Heart right ventricle (tissue), 16 donors: ENCODE data around the gene KIF3B. TPM values are rescaled to one million over a fixed set of nuclear protein-coding genes. Genes with fewer than 3 reads are reported as not detected.

Experiments
- ATAC-seq, 8 donors: fragments of 200-7000 bp; cut with Tn5 transposase; one replicate each; pipeline ENCODE4 v1.9.1; 2020; ENCODE audit warnings: mild to moderate bottlenecking in 8 of 8, moderate library complexity in 8 of 8, moderate number of reproducible peaks in 1 of 8
- DNase-seq, 2 donors: peaks; one replicate each; pipeline ENCODE4 v3.0.0-alpha.2; 2020
- H3K27ac ChIP-seq, 10 donors: fragments of 200-600 bp; sonication (generic) in 2 of 10; one replicate each; pipeline versions ENCODE4 v1.5.0 to v1.8.0; 2020 to 2022; ENCODE audit warnings: mild to moderate bottlenecking in 3 of 10
- H3K27me3 ChIP-seq, 7 donors: fragments of 200-600 bp; one replicate each; pipeline ENCODE4 v1.8.0; 2021 to 2022; ENCODE audit warnings: mild to moderate bottlenecking in 2 of 7
- H3K36me3 ChIP-seq, 9 donors: fragments of 200-600 bp; sonication (generic) in 1 of 9; one replicate each; pipeline versions ENCODE4 v1.5.0 to v1.8.0; 2020 to 2022; ENCODE audit warnings: mild to moderate bottlenecking in 2 of 9
- H3K4me1 ChIP-seq, 9 donors: fragments of 200-600 bp; sonication (generic) in 1 of 9; one replicate each; pipeline versions ENCODE4 v1.5.0 to v1.8.0; 2020 to 2022; ENCODE audit warnings: mild to moderate bottlenecking in 4 of 9
- H3K4me3 ChIP-seq, 10 donors: fragments of 200-600 bp; sonication (generic) in 2 of 10; one replicate each; pipeline versions ENCODE4 v1.5.0 to v1.8.0; 2020 to 2022; ENCODE audit warnings: mild to moderate bottlenecking in 7 of 10, moderate library complexity in 2 of 10
- H3K9me3 ChIP-seq, 11 donors: fragments of 200-600 bp in 10 of 11; sonication (generic) in 2 of 11; one replicate each; pipeline versions ENCODE4 v1.5.0 to v1.8.0; 2013 to 2022; ENCODE audit warnings: mild to moderate bottlenecking in 2 of 11, control low read depth in 1 of 11, moderate library complexity in 1 of 11
- WGBS, 2 donors: extraction: QIAGEN DNeasy Blood & Tissue Kit; methylation state at CpG; one replicate each; pipeline ENCODE4 v1.1.7; 2013; ENCODE audit warnings: inconsistent platforms in 1 of 2; 5-methylcytosine and 5-hydroxymethylcytosine counted together
- intact Hi-C, 10 donors: fragments of 100-400 bp; cut with DNase I; formaldehyde crosslinking; loops; one replicate each; pipeline versions ENCODE4 v1.11.1 to v1.14.2; 2022
- polyA plus RNA-seq, 2 donors: library from polyadenylated mRNA; stranded (reverse); fragments of 200-250 nt; gene quantifications; one replicate each; pipeline ENCODE4 v1.2.3, GENCODE V29; 2013
- total RNA-seq, 10 donors: library from RNA; stranded (reverse); fragmentation: NEBNext Ultra II Directional in 3 of 10; extraction: Animal tissue kit (Norgen Biotek cat#: 25700) in 3 of 10; gene quantifications; one replicate each; pipeline versions ENCODE4 v1.2.1 to v1.2.4, GENCODE V29; 2021 to 2023
- TF ChIP-seq, protein P1 (sequence below), 9 donors: fragments of 200-600 bp; sonication (generic) in 2 of 9; IDR thresholded peaks; one replicate each; pipeline versions ENCODE4 v1.5.0 to v1.8.0; 2021 to 2022; ENCODE audit warnings: antibody characterized with exemption in 9 of 9, mild to moderate bottlenecking in 5 of 9, moderate library complexity in 1 of 9
- donor health status: Arrhythmogenic right ventricular cardiomyopathy.
- donor health status: ischemic (EF 13 %, LVEDD 7.1; RV severe dilation, severe dysfunction).
- donor health status: healthy with polysubstance abuse.
- donor health status: DM: no; HTN: yes; CAD: no.
- donor health status: DM: no; HTN: no; CAD: no.
- donor health status: ischemic (EF 25% LVEDD 6.9; RV normal size, moderate dysfunction).
- donor health status: ischemic (EF 25% LVEDD 5.7; RV mildly dilated, moderate dysfunction).
- donor health status: healthy.
- donor health status: DM: yes; HTN: yes; CAD: no.
- donor health status: Ischemic cardiomyopathy.
- donor health status: ischemic (EF 35%, LVEDD 5.7; RV mildly dilated, moderate dysfunction).
- donor health status: nonischemic (EF 11% LVEDD 7.7; RV severe dilation, severe dysfunction).
- donor health status: DM: yes; HTN: yes; CAD: no.
- donor health status: PGD.
- donor health status: ischemic (EF 29% LVEDD 5.4; RV normal size, mild dysfunction).
- donor health status: nonischemic (EF 23%, LVEDD 6.1; RV moderate dilation, normal function).

The KIF3B gene
- total and polyA plus RNA-seq, 12 donors, result 4.7 to 16.3 (median 11.1) TPM

DNA sequence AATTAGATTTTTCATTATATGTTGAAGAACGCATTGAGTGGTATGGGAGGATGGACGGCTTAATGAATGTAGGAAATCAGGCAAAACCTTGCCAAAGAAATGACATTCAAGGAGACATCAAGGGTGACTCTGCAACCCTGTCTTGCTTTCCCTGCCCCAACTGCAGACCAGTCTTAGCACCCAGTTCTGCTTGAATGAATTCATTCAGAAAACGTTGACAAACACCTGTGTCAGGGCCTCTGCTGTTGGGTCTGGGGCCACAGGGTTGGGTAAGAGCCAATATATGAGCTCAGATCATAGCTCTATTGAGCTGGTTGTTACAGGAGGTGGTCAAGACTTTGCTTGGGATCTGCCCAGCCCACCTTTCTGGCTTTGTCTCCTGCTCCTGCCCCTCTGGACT lies 73.0 kb downstream of the KIF3B start:
- TF ChIP-seq, protein P1, sequence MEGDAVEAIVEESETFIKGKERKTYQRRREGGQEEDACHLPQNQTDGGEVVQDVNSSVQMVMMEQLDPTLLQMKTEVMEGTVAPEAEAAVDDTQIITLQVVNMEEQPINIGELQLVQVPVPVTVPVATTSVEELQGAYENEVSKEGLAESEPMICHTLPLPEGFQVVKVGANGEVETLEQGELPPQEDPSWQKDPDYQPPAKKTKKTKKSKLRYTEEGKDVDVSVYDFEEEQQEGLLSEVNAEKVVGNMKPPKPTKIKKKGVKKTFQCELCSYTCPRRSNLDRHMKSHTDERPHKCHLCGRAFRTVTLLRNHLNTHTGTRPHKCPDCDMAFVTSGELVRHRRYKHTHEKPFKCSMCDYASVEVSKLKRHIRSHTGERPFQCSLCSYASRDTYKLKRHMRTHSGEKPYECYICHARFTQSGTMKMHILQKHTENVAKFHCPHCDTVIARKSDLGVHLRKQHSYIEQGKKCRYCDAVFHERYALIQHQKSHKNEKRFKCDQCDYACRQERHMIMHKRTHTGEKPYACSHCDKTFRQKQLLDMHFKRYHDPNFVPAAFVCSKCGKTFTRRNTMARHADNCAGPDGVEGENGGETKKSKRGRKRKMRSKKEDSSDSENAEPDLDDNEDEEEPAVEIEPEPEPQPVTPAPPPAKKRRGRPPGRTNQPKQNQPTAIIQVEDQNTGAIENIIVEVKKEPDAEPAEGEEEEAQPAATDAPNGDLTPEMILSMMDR (IDR thresholded peaks at IDR 0.05), result no peak
- H3K4me1 ChIP-seq, result peaks cover 0 to 15% (median 0%) of the 10 kb centered on the region in 9 donors
- H3K27ac ChIP-seq, result no peak overlapping the region

DNA sequence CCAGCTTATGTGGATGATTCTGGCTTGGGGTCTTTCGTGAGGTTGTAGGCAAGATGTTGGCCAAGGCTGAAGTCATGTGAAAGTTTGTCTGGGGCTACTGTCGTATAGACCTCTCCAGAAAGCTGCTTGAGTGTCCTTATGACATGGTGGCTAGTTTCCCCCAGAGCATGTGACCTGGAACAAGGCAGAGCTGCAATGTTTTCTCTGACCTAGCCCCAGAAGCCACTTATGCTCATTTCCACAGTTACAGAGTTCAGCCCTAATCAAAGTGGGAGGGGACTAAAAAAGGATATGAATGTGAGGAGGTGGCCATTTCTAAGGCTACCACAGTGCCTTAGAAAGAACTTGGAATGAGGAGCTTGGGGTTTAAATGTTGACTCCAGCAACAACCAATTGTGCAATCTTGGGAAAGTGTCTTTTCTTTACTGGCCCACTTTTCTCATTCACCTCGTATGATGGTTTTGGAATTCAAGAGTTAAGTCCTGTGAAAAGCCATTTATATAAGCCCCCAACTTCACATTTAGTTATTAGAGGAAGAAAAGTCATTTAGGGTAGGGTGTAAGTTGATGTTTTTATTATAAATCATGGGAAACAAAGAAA lies 74.8 kb downstream of the KIF3B start:
- no peak for DNase-seq
- no peak overlapping the region for H3K4me3 ChIP-seq
- peaks cover 0 to 3% (median 0%) of the 10 kb centered on the region in 11 donors for H3K9me3 ChIP-seq
- H3K36me3 ChIP-seq, result no peaks in the 10 kb centered on the region
- 92% methylated on average over 3 of the region's 3 CpGs for WGBS, 2 donors
- no peak overlapping the region for H3K27ac ChIP-seq
- no peak for ATAC-seq
- intact Hi-C loops, result loop anchor here in 4 of 10 donors (10.0 kb wide), 2 partner anchors 133 to 147 kb away; partner anchors contain the start of genes PLAGL2 (in 2 of the 4) and POFUT1 (in 2 of the 4)
- H3K4me1 ChIP-seq, result peaks cover 0 to 32% (median 8%) of the 10 kb centered on the region in 9 donors
- H3K27me3 ChIP-seq, result no peaks in the 10 kb centered on the region
- TF ChIP-seq, protein P1 (IDR thresholded peaks at IDR 0.05), result no peak

More for the DNA sequence above, 73.0 kb downstream of the KIF3B start:
- intact Hi-C loops, result loop anchor here in 4 of 10 donors (10.0 kb wide), 2 partner anchors 134 to 146 kb away; partner anchors contain the start of genes PLAGL2 (in 2 of the 4) and POFUT1 (in 2 of the 4)
- 89 to 93% methylated on average over 3 of the region's 3 CpGs for WGBS, 2 donors
- no peaks in the 10 kb centered on the region for H3K9me3 ChIP-seq
- no peaks in the 10 kb centered on the region for H3K36me3 ChIP-seq
- H3K27me3 ChIP-seq, result no peaks in the 10 kb centered on the region
- ATAC-seq, result no peak
- DNase-seq, result no peak
- no peak overlapping the region for H3K4me3 ChIP-seq

DNA sequence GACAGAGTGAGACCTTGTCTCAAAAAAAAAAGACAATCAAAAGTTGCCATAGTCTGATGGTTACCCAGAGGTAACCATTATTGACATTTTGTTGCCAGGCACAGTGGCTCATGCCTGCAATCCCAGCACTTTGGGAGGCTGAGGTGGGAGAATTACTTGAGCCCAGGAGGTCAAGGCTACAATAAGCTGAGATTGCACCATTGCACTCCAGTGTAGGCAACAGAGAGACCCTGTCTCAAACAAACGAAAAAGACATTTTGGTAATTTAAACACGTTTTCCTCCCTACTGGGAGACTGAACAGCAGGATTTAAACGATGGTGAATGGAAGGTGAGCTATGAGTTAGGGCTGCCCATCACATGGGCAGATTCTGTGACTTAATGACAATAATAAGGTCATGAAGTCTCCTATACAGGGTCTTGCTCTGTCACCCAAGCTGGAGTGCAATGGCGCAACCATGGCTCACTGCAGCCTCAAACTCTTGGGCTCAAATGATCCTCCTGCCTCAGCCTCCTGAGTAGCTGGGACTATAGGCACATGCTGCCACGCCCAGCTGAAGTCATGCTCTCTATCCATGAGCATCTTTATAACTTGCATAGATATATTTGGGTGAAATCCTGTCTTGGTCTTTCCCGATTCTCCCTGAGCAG lies 76.5 kb downstream of the KIF3B start:
- 86 to 91% methylated on average over 6 of the region's 6 CpGs for WGBS, 2 donors
- peaks cover 0 to 34% (median 12%) of the 10 kb centered on the region in 9 donors for H3K4me1 ChIP-seq
- DNase-seq (no peak), ATAC-seq (no peak)
- H3K4me3 ChIP-seq, result no peak overlapping the region
- no peak overlapping the region for H3K27ac ChIP-seq
- TF ChIP-seq, protein P1 (IDR thresholded peaks at IDR 0.05), result no peak
- no peaks in the 10 kb centered on the region for H3K27me3 ChIP-seq
- H3K9me3 ChIP-seq, result peaks cover 0 to 3% (median 0%) of the 10 kb centered on the region in 11 donors
- H3K36me3 ChIP-seq, result no peaks in the 10 kb centered on the region
- intact Hi-C loops, result loop anchor here in 4 of 10 donors (10.0 kb wide), 2 partner anchors 131 to 149 kb away; partner anchors contain the start of genes PLAGL2 (in 2 of the 4) and POFUT1 (in 2 of the 4)

DNA sequence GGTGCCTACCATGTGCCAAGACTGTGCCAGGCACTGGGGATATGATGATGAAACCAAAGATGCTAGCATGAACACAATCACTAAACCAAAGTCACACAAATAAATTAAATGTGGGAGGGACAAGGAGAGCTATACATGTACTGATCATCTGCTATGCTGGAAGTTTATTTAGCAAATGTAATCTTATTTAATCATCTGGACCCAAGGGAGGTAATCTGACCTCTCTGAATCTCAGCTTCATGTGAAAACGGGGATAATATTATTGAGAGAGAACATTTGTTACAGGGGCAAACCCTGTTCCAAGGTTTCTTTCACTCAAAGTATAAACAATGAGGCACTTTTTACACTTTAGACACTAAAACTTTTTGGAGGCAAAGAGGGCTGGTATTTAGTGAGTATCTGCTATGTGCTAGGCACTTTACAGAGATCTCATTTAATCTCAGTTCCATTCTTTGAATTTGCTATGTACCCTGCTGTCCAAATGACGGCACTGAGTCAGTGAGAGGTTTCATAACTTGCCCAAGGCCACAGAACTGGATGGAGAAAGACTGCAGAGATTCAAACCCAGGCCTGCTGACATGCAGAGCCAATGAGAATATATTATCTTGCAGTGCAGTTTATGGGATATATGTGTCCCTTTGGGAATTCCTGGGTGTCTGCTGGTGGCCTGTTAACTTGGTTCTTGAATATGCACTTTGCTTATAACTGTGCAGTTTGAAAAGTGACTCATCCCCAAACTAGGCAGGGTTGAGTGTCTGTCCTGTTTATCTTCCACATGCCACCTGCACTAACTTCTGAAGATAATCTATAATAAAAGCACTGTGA lies 77.4 kb downstream of the KIF3B start:
- intact Hi-C loops, result loop anchor here in 5 of 10 donors (5.0 to 10.0 kb wide), 5 partner anchors 73 to 150 kb away; partner anchors contain the start of genes PLAGL2 (in 2 of the 5), POFUT1 (in 2 of the 5) and KIF3B (in 1 of the 5)
- ATAC-seq (no peak), DNase-seq (no peak)
- H3K9me3 ChIP-seq, result peaks cover 0 to 3% (median 0%) of the 10 kb centered on the region in 11 donors
- H3K4me1 ChIP-seq, result peaks cover 0 to 33% (median 12%) of the 10 kb centered on the region in 9 donors
- TF ChIP-seq, protein P1 (IDR thresholded peaks at IDR 0.05), result no peak
- no peak overlapping the region for H3K27ac ChIP-seq
- no peaks in the 10 kb centered on the region for H3K36me3 ChIP-seq
- 67 to 75% methylated on average over 2 of the region's 2 CpGs for WGBS, 2 donors
- no peak overlapping the region for H3K4me3 ChIP-seq
- H3K27me3 ChIP-seq, result no peaks in the 10 kb centered on the region
